Stimulated activated CD4-positive, alpha-beta T cell treated with anti-CD3 and anti-CD28 coated beads, Interleukin-15, amount 100 ng/mL, for 1 hour (primary cell): Measurements from ENCODE around the gene ADAMTS8.

Source experiments
- DNase-seq, 2 donors: peaks; one replicate each; pipeline ENCODE4 v3.0.0-alpha.2; 2020; ENCODE audit warnings: low read depth in 1 of 2, low spot score in 1 of 2

The ADAMTS8 gene, protein sequence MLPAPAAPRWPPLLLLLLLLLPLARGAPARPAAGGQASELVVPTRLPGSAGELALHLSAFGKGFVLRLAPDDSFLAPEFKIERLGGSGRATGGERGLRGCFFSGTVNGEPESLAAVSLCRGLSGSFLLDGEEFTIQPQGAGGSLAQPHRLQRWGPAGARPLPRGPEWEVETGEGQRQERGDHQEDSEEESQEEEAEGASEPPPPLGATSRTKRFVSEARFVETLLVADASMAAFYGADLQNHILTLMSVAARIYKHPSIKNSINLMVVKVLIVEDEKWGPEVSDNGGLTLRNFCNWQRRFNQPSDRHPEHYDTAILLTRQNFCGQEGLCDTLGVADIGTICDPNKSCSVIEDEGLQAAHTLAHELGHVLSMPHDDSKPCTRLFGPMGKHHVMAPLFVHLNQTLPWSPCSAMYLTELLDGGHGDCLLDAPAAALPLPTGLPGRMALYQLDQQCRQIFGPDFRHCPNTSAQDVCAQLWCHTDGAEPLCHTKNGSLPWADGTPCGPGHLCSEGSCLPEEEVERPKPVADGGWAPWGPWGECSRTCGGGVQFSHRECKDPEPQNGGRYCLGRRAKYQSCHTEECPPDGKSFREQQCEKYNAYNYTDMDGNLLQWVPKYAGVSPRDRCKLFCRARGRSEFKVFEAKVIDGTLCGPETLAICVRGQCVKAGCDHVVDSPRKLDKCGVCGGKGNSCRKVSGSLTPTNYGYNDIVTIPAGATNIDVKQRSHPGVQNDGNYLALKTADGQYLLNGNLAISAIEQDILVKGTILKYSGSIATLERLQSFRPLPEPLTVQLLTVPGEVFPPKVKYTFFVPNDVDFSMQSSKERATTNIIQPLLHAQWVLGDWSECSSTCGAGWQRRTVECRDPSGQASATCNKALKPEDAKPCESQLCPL

GRCh38 chr11:130428316-130429119 is at the start of gene ADAMTS8:
Gene ADAMTS8, minus strand, starts transcription at chr11:130428609. Its CDS starts 323 bp downstream, at chr11:130428286.
- DNase-seq: no peak

GRCh38 chr11:130477586-130478203 is 49.3 kb upstream of the ADAMTS8 start:
- no peak for DNase-seq

DNA sequence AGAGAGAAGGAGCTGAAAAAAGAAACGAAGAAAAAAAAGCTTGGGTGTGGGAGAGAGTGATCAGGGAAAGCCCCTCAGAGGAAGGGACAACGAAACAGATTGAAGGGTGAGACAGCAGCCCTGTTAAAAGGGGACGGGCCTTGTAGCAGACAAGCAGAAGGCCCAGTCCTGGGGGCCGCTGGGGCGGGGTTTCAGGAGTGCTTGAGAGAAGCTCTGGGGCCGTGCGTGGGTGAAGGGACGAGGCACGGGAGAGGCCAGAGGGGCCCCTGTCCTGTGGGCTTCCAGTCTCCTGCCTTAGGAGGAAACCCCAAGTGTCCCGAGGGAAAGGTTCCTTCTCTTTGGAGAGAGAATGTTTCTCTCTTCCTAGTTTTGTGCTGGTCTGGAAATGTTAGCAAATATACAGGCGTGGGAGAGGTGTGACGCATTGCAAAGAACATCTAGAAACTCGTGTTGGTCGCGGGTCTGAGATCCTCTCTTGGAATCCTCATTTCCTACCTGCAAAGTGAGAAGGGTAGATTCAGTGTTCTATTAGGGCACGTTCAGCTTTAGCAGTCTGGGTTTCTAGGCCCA is 48.6 kb upstream of the ADAMTS8 start:
- DNase-seq: no peak

GRCh38 chr11:130476200-130476921 is 48.0 kb upstream of the ADAMTS8 start:
- DNase-seq: no peak

DNA sequence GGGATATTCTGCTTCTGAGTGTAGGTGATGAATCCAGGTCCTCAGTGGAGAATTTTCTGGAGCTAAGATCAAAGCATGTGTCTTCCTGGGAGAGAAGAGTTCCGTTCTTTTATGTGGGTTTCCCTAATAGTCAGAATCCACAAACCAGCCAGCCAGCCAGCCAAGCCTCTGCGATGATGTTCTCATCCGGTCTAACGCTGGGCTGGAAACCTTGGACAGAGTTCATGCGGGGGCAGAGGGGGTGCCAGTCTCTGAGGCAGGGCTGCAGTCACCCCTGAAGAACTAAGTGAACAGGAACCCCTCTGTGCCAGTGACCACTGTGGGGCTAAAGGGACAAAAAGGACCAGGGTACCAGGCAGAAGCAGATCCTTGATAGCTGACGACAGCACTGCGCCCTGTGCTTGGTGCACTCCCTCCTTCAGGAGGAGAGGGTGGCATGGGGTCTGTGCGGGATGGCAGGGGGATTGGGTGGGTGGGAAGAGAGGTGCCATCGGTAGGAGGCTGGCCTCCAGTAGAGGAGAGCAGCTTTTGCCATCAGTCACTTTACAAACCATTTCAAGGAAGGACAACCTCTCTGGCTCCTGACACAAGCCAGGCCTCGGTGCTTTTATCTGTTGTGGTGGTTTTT is 47.1 kb upstream of the ADAMTS8 start:
- DNase-seq: no peak

DNA sequence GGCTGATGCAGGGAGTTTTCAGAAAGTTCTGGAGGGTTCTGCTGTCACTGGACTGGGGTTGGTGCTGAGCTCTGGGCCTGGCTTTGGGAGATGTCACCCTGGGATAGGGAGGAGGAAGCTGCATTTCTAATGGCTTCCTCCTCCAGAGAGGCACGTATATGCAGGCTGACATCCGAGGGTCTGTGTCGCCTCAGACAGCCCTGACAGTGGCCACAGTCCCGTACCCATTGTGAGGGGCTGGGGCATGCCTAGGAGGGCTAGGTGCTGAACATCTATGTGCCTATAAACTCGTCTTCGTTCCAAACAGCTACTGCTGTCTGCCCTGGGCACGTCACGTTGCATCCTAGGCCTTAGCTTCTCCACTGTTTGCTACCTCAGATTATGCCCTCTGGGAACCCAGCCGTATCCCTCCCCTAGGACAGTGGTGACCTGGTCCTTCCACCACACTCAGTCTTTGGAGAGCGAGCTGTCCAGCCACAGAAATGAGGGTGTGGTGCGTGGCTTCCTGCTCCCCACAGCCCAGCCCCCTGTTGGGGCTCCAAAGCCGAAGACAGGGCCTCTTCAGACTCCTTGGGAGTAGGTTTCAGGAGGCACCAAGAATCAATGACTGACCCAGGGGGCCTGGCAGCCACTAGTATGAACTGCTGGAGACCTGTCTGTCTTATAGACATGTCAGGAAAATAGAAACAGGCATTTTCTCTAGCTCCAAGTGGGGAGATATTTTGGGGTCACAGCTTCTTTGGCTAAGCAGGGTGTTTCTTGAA is 46.4 kb upstream of the ADAMTS8 start:
- DNase-seq: no peak

DNA sequence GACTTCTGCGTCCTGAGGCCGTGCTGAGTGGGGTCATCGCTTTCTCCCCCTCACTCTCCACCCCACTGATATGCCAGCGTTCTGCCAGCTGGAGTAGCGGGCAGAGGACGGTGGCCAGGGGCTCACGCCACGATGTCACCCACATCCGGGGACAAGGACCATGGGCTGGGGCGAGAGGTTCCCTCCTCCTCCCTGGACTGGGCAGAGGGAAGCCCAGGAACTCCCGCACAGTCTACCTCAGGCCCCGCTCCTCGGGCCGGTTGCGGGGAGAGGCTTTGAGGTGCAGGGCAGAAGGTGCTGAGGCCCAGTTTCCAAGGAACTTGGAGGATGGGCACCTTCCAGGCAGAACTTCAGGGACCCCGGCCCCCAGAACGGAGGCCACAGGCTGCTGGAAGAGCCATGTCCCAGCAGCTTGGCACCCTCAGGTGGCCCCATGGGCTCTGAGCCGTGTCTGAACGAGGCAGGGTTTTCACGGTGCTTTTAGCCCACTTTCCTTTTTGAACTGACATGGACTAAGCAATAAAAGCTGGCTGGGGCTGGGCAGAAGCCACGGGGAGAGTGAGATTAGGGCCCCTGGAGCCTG is 45.5 kb upstream of the ADAMTS8 start:
- DNase-seq: no peak

- no peak for DNase-seq
These were observed 44.8 kb upstream of the ADAMTS8 start for GRCh38 chr11:130473056-130473794.

DNA sequence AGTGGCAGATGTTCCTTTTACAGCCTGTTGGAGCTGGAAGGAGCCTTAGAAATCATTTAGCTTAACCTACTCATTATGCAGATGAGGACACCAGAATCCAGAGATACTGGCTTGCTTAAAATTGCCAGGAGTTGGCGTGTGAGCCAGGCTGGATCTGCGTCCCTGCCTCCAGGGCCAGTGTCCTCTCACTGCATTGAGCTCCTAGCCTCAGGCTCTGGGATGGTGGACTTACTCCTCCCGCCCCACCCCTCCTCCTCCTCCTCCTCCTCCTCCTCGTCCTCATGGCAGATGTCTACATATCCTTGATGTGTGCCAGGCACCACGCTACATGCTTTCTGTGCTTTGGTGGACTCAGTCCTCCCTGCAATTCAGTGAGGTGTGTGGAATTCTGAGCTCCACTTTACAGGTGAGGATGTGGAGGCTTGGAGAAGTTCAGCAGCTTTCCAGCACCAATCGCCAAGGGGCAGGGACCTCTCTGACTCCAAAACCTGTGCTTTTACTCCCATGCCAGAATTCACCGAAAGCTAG is 44.1 kb upstream of the ADAMTS8 start:
- no peak for DNase-seq

DNA sequence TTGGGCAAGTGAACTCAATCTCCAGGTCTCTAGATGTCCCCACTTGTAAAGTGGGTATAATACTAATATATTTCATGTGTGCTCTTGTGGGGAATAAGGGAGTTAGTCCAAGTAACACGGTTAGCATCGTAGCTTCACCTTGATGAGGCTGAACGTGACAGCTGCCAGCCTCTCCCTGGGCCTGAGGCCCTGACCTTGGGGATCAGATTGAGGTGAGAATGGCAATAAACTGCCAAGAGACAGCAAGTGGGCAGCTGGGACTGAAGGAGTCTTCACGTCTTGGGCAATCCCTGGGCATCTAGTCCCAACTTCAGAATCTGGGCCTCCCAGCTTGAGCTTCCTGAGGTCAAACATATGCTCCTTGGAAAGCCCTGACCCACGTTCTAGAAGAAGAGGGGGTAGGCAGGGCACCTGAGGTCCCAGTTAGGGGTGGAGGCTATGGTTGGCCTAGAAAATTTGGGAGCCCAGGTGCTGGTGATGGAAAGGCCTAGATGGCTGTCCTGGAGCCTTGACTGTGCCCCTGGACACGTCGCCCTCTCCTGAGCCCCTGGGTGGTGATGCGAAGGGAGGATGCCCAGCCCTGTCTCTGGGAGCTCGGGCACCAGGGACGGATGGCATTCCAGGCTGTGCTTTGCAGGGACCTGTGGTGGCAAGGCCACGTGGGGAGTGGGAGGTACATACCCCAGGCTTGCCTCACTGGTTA is 43.5 kb upstream of the ADAMTS8 start:
- DNase-seq: no peak

GRCh38 chr11:130470832-130471706 is 42.7 kb upstream of the ADAMTS8 start:
- DNase-seq: no peak

DNA sequence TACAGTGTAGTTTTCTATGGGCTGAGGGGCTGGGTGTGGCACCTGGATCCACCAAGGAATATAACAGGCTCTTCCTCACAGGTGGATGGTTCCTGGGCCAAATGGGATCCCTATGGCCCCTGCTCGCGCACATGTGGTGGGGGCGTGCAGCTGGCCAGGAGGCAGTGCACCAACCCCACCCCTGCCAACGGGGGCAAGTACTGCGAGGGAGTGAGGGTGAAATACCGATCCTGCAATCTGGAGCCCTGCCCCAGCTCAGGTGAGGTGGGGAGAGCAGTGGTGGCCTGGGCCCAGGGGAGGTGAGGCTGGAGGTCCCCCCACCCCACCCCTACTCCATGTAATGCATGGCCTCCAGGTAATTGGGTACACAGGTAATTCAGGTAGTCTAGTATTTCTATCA is 40.8 kb upstream of the ADAMTS8 start:
- no peak for DNase-seq

DNA sequence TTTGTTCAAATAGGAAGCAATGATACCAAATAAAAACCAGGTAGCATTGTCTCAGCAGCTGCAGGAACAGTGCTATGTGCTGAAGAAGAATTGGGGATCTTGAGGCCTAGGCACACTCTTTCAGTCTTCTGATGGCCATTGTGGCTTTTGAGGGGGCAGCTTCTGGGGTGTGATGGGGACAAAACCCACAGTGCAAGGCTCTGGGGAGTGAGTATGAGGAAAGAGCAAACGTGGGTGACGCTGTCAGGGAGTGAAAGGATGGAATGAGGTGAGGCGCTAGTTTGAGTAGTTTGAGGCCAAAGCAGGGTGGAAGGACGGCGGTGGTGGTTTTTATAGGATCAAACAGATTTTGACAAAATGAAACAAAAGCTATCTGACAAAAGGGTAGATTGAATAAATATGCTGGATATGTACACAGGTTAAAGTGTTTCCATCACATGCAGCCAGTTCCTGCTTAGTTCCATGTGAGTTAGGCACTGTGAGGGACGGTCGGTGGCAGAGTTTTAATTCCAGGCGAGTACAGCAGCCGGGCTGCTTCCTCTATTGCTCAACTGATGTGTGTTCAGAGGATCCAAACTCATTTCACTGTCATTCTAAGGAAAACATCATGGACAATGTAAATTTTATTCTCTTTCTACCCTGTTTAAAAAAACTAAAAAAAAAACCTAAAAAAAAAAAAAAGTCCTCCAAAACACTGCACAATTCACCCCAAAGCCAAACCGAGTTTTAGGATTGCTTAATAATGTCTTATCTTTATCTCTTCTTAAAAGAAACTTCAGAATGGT is 38.9 kb upstream of the ADAMTS8 start:
- no peak for DNase-seq

DNA sequence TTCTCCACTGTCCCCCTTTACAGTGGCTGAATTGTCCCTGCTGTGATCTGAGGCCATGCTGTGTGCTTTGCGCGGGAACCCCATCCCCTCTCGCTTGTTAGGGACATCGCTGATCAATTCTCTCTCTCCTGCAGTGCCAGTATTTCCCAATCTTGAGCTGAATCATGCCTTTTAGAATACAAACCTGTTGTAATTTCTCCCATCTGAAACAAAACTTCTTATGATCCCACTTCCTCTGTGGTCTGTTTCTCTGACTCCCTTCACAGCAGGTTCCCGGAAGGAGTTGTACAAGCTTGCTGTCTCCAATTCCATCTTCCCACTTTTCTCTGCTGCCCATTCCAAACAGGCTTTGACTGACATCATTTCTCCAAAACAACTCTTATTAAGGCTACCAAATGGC is 36.9 kb upstream of the ADAMTS8 start:
- no peak for DNase-seq

- no peak for DNase-seq
These were observed 35.9 kb upstream of the ADAMTS8 start for GRCh38 chr11:130464291-130464812.
